Activated CD8-positive, alpha-beta T cell treated with anti-CD3 and anti-CD28 coated beads for 36 hours (primary cell): Measurements from ENCODE around the gene RPP14. TPM values are rescaled to one million over a fixed set of nuclear protein-coding genes. Genes with fewer than 3 reads are reported as not detected.

Source experiments
- ATAC-seq: fragments of 200-7000 bp; cut with Tn5 transposase; one replicate; pipeline ENCODE4 v1.10.0; 2021; ENCODE audit warnings: mild to moderate bottlenecking, moderate library complexity
- CTCF ChIA-PET: fragments of 350-600 bp; sonication (Branson Sonifier 250); formaldehyde crosslinking; loops from one replicate; lab custom pipeline; 2021; ENCODE audit warnings: antibody characterized with exemption; lab: Charles Lee
- POLR2A ChIA-PET: fragments of 350-600 bp; sonication (Branson Sonifier 250); formaldehyde crosslinking; loops from one replicate; lab custom pipeline; 2021; ENCODE audit warnings: antibody characterized with exemption; lab: Charles Lee
- DNase-seq: peaks from one replicate; pipeline ENCODE4 v3.0.0-alpha.2; 2020
- H3K27ac Mint-ChIP-seq: one replicate; pipeline ENCODE4 v1.8.0; 2021; ENCODE audit warnings: mild to moderate bottlenecking, mixed read lengths
- H3K27me3 Mint-ChIP-seq: one replicate; pipeline ENCODE4 v1.8.0; 2021; ENCODE audit warnings: mixed read lengths
- H3K36me3 Mint-ChIP-seq: one replicate; pipeline ENCODE4 v1.8.0; 2021; ENCODE audit warnings: low read depth, mixed read lengths
- H3K4me1 Mint-ChIP-seq: one replicate; pipeline ENCODE4 v1.8.0; 2021; ENCODE audit warnings: low read depth, mixed read lengths
- H3K4me3 Mint-ChIP-seq: one replicate; pipeline ENCODE4 v1.8.0; 2021; ENCODE audit warnings: mild to moderate bottlenecking, moderate library complexity, mixed read lengths
- H3K9me3 Mint-ChIP-seq: one replicate; pipeline ENCODE4 v1.8.0; 2021; ENCODE audit warnings: mixed read lengths
- intact Hi-C: fragments of 100-400 bp; cut with micrococcal nuclease; formaldehyde crosslinking; loops from one replicate; pipeline ENCODE4 v1.10.0; 2022
- total RNA-seq, 2 experiments: library from RNA; stranded (reverse); gene quantifications; one replicate each; pipeline ENCODE4 v1.2.3, GENCODE V29; 2021
- TF ChIP-seq, protein P1 (sequence below): fragments of 200-600 bp; IDR thresholded peaks from one replicate; pipeline ENCODE4 v1.8.0; 2022; ENCODE audit warnings: antibody characterized with exemption, mild to moderate bottlenecking

Gene RPP14
- total RNA-seq, 2 experiments from 2014 or later: 16.1 to 18.0 TPM

DNA sequence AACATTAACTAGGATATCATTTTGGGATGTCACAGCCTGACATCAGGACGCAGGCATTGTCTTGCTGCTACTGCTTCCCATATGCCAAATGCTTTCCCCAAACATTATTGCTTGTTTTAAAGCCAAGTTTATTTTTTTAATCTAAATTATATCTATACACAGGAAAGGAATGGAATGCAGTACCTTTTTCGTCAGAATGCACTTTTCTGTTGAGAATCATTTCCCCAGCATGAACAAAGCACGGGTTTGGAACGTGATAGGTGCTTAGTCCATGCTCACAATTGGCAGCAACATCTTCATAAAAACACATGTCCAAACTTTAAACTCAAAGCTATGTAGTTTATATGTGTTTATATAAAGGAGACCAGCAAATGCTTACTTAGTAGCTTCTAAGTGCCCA, 52.8 kb downstream of the RPP14 start:
- Mint-ChIP-seq H3K27ac (no peak overlapping the region), H3K27me3 (no peaks in the 10 kb centered on the region), H3K36me3 (peaks cover 1% of the 10 kb centered on the region), H3K4me3 (no peak overlapping the region), H3K4me1 (peaks cover 20% of the 10 kb centered on the region), H3K9me3 (no peaks in the 10 kb centered on the region)
- intact Hi-C loops: no loop called here
- TF ChIP-seq, protein P1, sequence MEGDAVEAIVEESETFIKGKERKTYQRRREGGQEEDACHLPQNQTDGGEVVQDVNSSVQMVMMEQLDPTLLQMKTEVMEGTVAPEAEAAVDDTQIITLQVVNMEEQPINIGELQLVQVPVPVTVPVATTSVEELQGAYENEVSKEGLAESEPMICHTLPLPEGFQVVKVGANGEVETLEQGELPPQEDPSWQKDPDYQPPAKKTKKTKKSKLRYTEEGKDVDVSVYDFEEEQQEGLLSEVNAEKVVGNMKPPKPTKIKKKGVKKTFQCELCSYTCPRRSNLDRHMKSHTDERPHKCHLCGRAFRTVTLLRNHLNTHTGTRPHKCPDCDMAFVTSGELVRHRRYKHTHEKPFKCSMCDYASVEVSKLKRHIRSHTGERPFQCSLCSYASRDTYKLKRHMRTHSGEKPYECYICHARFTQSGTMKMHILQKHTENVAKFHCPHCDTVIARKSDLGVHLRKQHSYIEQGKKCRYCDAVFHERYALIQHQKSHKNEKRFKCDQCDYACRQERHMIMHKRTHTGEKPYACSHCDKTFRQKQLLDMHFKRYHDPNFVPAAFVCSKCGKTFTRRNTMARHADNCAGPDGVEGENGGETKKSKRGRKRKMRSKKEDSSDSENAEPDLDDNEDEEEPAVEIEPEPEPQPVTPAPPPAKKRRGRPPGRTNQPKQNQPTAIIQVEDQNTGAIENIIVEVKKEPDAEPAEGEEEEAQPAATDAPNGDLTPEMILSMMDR: no peak
- CTCF ChIA-PET: no interaction called here
- DNase-seq (no peak), ATAC-seq (no peak)
- POLR2A ChIA-PET: no interaction called here

DNA sequence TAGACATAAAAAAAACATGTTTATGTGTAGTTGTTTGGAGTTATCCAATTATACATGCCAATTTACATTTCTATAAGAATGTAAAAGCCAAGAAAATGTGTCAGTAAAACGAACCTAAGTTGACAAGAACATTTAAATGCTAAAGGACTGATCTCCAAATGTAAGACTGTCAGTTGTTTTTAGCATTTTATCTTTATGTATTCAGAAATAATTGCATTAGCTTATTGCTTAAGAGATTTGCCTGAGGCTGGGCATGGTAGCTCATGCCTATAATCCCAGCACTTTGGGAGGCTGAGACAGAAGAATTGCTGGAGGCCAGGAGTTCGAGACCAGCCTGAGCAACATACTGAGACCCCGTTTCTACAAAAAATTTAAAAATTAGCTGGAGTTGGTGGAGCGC, 53.6 kb downstream of the RPP14 start:
- intact Hi-C loops: no loop called here
- peaks cover 3% of the 10 kb centered on the region for H3K36me3 Mint-ChIP-seq

DNA sequence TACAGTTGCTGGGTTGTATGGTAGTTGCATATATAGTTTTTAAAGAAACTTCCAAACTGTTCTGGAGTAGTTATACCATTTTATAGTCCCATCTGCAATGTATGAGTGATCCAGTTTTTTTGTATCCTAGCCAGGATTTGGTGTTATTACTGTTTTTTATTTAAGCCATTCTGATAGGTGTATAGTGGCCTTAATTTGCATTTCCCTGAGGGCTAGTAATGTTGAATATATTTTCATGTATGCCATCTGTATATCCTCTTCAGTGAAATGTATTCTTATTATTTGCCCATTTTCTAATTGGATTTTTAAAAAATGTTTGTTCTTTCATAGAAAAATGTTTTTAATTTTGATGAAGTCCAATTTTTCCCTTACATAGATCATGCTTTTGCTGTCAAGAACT, 55.8 kb downstream of the RPP14 start:
- Mint-ChIP-seq H3K27ac (no peak overlapping the region), H3K4me3 (no peak overlapping the region), H3K27me3 (no peaks in the 10 kb centered on the region), H3K36me3 (peaks cover 4% of the 10 kb centered on the region), H3K4me1 (peaks cover 32% of the 10 kb centered on the region), H3K9me3 (no peaks in the 10 kb centered on the region)
- DNase-seq: no peak
- ATAC-seq: no peak
- ChIA-PET POLR2A (no interaction called here), CTCF (no interaction called here)
- intact Hi-C loops: no loop called here
- TF ChIP-seq, protein P1: no peak

More for the DNA sequence above, 53.6 kb downstream of the RPP14 start:
- no peak for DNase-seq
- Mint-ChIP-seq H3K27me3 (no peaks in the 10 kb centered on the region), H3K27ac (no peak overlapping the region), H3K4me1 (peaks cover 17% of the 10 kb centered on the region), H3K4me3 (no peak overlapping the region), H3K9me3 (no peaks in the 10 kb centered on the region)
- CTCF ChIA-PET: interaction anchor here (1.1 kb wide), 1 partner anchor 217 kb away, joined by 3 read pairs; no protein-coding TSS in a partner anchor
- POLR2A ChIA-PET: no interaction called here
- TF ChIP-seq, protein P1: no peak
- no peak for ATAC-seq

DNA sequence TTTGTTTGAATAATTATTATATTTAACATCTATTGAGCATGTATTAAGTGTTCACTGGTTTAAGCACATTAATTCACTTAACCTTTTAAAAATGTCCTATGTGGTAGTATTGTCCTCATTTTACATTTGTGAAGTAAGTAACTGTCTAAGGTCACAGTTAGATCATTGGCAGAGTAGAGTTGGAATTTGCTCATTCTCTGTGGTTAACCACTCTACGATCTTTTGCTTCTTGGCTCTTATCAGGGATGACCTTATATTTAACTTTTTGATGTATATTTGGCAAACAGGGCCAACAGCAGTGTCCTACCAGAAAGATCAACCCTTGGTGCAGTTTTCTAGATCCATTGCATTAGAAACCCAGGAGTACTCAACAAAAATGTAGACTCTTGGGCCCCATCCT, 60.7 kb downstream of the RPP14 start:
- peaks cover 10% of the 10 kb centered on the region for H3K36me3 Mint-ChIP-seq
- peaks cover 23% of the 10 kb centered on the region for H3K4me1 Mint-ChIP-seq
- H3K27ac Mint-ChIP-seq: no peak overlapping the region
- ChIA-PET CTCF (interaction anchor here (1.1 kb wide), 1 partner anchor 11 kb away, joined by 3 read pairs; no protein-coding TSS in a partner anchor), POLR2A (interaction anchor here (1.2 kb wide), 1 partner anchor 45 kb away, joined by 3 read pairs; no protein-coding TSS in a partner anchor)
- TF ChIP-seq, protein P1: no peak
- DNase-seq (no peak), ATAC-seq (peak; percentile 51)
- no peak overlapping the region for H3K4me3 Mint-ChIP-seq
- H3K27me3 Mint-ChIP-seq: no peaks in the 10 kb centered on the region
- intact Hi-C loops: no loop called here
- H3K9me3 Mint-ChIP-seq: no peaks in the 10 kb centered on the region

DNA sequence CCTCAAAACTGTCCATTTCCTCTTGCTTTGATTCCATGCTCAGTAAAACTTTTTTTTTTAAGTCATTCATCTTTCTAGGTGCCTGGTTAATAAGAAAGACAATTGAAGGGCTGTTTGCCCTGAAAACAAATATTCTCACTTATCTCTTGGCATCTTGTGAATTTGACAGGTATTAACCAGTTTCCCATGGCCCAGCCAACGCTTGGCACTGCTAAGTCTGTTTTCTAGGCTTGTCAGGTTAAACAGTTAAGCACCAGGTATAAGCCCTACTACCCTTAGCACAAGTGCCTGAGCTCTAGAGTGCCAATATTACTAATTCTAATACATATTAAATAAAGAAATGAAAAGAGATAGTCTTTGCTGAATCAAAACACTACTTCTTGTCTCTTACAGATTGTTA, 63.0 kb downstream of the RPP14 start:
- ChIA-PET POLR2A (no interaction called here), CTCF (interaction anchor here (0.9 kb wide), 1 partner anchor 63 kb away, joined by 3 read pairs; the partner anchor contains the start of genes HTD2 and RPP14)
- H3K27me3 Mint-ChIP-seq: no peaks in the 10 kb centered on the region
- intact Hi-C loops: no loop called here
- TF ChIP-seq, protein P1: no peak
- no peak overlapping the region for H3K4me3 Mint-ChIP-seq
- DNase-seq (no peak), ATAC-seq (no peak)
- no peak overlapping the region for H3K27ac Mint-ChIP-seq
- peaks cover 13% of the 10 kb centered on the region for H3K36me3 Mint-ChIP-seq
- peaks cover 23% of the 10 kb centered on the region for H3K4me1 Mint-ChIP-seq
- no peaks in the 10 kb centered on the region for H3K9me3 Mint-ChIP-seq

Other genes with a start within 250 kb of the RPP14 start
- gene DNASE1L3, start 95.3 kb upstream of the RPP14 start, total RNA-seq: not detected
- gene ABHD6, start 68.5 kb upstream of the RPP14 start, total RNA-seq: 1 to 10 TPM; 3.3 to 3.7 TPM
- gene HTD2, start 275 bp downstream of the RPP14 start, total RNA-seq: 1 to 10 TPM; 8.4 to 9.6 TPM
- 10 to 100 TPM; 22.2 to 23.6 TPM for gene PXK, start 26.6 kb downstream of the RPP14 start, total RNA-seq
- 10 to 100 TPM; 53.9 to 58.8 TPM for gene PDHB, start 127.6 kb downstream of the RPP14 start, total RNA-seq
- 1 to 10 TPM; 5.6 to 5.8 TPM for gene KCTD6, start 185.9 kb downstream of the RPP14 start, total RNA-seq
- not detected for gene ACOX2, start 230.9 kb downstream of the RPP14 start, total RNA-seq